IPS DF 6.9 (cell line): ENCODE measurements around the gene CHIC2.
A peak's percentile ranks its signal among the peaks of the same experiment; 100 is the strongest.
"Not testable (repeated sequence)": the region's sequence is repeated elsewhere in the genome, so short reads cannot be mapped to it uniquely, and the experiment has no call there.

Source experiments
- DNase-seq: peaks from one replicate; pipeline ENCODE4 v3.0.0-alpha.2; 2013; ENCODE audit warnings: low read depth, low spot score
- H3K27ac ChIP-seq: one replicate; pipeline ENCODE4 v1.5.1; 2013; ENCODE audit warnings: low read length, control low read depth
- H3K27me3 ChIP-seq: 2 replicates; pipeline ENCODE4 v1.6.1; 2013; ENCODE audit warnings: mild to moderate bottlenecking, low read length; ENCODE audit not compliant: control insufficient read depth, insufficient read depth
- H3K36me3 ChIP-seq: 2 replicates; pipeline ENCODE4 v1.6.1; 2013; ENCODE audit warnings: low read length; ENCODE audit not compliant: control insufficient read depth, insufficient read depth
- H3K4me1 ChIP-seq: 2 replicates; pipeline ENCODE4 v1.6.1; 2013; ENCODE audit warnings: low read length; ENCODE audit not compliant: control insufficient read depth, insufficient read depth
- H3K4me3 ChIP-seq: 2 replicates; pipeline ENCODE4 v1.5.1; 2013; ENCODE audit warnings: mild to moderate bottlenecking, low read length
- H3K9me3 ChIP-seq: 2 replicates; pipeline ENCODE4 v1.6.1; 2013; ENCODE audit warnings: low read length, inconsistent platforms; ENCODE audit not compliant: control insufficient read depth, insufficient read depth
- WGBS: extraction: QIAGEN DNeasy Blood & Tissue Kit; methylation state at CpG from one replicate; pipeline ENCODE4 v1.1.7; 2013; ENCODE audit warnings: mixed read lengths, missing lambda C conversion rate; ENCODE audit not compliant: insufficient read length, insufficient coverage; 5-methylcytosine and 5-hydroxymethylcytosine counted together

CHIC2 gene

DNA sequence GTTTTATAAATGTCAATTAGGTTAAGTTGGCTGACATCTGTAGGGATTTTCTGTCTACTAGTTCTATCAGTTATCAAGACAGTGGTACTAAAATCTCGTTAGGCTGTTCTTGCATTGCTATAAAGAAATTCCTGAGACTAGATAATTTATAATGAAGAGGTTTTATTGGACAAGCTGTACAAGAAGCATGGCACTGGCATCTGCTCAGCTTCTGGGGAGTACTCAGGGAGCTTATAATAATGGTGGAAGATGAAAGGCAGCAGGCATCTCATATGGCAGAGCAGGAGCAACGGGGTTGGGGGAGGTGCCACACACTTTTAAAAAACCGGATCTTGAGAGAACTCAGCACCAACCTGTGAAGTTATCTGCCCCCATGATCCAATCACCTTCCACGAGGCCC lies 28.2 kb downstream of the CHIC2 start:
- no peak for DNase-seq
- Histone ChIP-seq H3K4me1 (no peaks in the 10 kb centered on the region), H3K9me3 (no peaks in the 10 kb centered on the region), H3K36me3 (no peaks in the 10 kb centered on the region), H3K4me3 (no peak overlapping the region), H3K27ac (no peak overlapping the region), H3K27me3 (no peaks in the 10 kb centered on the region)
- no CpG with 5 or more reads among the region's 4 CpGs for WGBS

DNA sequence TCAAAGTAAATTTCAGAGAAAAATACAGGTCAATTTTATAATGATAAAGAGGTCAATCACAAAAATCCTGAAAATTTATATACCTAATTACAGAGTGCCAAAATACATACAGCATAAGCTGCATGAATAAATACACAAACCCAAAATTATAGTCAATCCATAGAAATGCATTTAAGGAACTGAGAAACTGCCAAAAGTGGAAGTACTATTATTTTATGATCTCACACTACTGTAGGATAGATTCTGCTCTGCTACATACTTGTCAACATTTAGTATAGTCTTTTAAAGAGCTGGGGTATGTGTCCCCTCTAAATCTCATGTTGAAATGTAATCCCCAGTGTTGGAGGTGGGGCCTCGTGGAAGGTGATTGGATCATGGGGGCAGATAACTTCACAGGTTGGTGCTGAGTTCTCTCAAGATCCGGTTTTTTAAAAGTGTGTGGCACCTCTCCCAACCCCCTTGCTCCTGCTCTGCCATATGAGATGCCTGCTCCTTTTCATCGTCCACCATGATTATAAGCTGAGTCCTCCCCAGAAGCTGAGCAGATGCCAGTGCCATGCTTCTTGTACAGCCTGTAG lies 31.8 kb downstream of the CHIC2 start:
- H3K9me3 ChIP-seq, result no peaks in the 10 kb centered on the region
- H3K27me3 ChIP-seq, result no peaks in the 10 kb centered on the region
- no peak for DNase-seq
- H3K27ac ChIP-seq, result no peak overlapping the region
- H3K36me3 ChIP-seq, result no peaks in the 10 kb centered on the region
- WGBS, result no CpG with 5 or more reads among the region's 3 CpGs
- no peak overlapping the region; the same call in 1 of the 2 replicates for H3K4me3 ChIP-seq
- H3K4me1 ChIP-seq, result no peaks in the 10 kb centered on the region

DNA sequence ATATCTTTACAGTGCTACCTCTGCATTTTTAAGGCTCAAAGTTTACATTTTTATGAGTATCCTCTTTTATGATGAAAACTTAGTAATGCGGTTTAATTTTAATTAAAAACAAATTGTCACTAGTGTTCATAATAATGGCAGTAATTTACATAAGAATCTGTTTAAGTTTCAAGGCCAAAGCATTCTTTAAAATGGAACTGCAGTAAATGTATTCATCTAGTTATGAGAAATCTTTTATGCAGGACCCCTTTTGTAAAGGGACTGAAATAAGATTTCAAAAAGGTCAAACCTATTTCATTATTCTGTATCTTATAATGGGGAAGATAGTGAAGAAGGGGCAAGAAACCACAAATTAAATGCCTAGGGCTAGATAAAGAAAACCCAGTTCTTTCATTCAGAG lies 37.1 kb downstream of the CHIC2 start:
- H3K27me3 ChIP-seq, result no peaks in the 10 kb centered on the region
- no peaks in the 10 kb centered on the region for H3K9me3 ChIP-seq
- H3K4me1 ChIP-seq, result 0 out of 2 replicates have a peak, but pooled peaks cover 2% of the 10 kb centered on the region
- no CpG with 5 or more reads among the region's 1 CpG for WGBS
- H3K4me3 ChIP-seq, result no peak overlapping the region
- no peak for DNase-seq
- no peak overlapping the region for H3K27ac ChIP-seq
- no peaks in the 10 kb centered on the region for H3K36me3 ChIP-seq

DNA sequence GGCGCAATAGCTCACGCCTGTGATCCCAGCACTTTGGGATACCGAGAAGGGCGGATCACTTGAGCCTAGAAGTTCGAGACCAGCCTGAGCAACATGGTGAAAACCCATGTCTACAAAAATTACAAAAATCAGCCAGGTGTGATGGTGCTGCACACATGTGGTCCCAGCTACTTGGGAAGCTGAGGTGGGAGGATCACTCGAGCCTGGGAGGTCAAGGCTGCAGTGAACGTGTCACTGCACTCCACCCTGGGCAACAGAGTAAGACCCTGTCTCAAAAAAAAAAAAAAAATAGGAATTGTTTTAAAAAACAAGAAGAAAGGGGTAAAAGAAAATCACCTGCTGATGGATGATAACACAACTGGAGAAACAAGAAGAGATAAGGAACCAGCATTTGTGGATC lies 38.8 kb downstream of the CHIC2 start:
- DNase-seq, result no peak
- H3K27me3 ChIP-seq, result no peaks in the 10 kb centered on the region
- no peaks in the 10 kb centered on the region for H3K9me3 ChIP-seq
- H3K4me3 ChIP-seq, result no peak overlapping the region
- H3K36me3 ChIP-seq, result no peaks in the 10 kb centered on the region
- no peak overlapping the region for H3K27ac ChIP-seq
- H3K4me1 ChIP-seq, result 0 out of 2 replicates have a peak, but pooled peaks cover 2% of the 10 kb centered on the region
- WGBS, result no CpG with 5 or more reads among the region's 7 CpGs

DNA sequence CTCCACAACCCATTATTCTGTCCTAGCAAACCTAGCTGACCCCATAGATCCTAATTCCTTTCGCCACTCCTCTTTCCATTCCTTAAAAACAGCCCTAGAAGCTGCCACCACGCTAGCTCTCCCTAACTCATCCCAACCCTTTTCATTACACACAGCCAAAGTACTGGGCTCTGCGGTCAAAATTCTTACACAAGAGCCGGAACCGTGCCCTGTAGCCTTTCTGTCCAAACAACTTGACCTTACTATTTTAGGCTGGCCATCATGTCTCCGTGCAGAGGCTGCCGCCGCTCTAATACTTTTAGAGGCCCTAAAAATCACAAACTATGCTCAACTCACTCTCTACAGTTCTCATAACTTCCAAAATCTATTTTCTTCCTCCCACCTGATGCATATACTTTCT lies 41.4 kb downstream of the CHIC2 start:
- not testable (repeated sequence) for H3K4me1 ChIP-seq, DNase-seq, H3K36me3 ChIP-seq, H3K27ac ChIP-seq, H3K27me3 ChIP-seq, H3K4me3 ChIP-seq, H3K9me3 ChIP-seq
- WGBS, result no CpG with 5 or more reads among the region's 8 CpGs

DNA sequence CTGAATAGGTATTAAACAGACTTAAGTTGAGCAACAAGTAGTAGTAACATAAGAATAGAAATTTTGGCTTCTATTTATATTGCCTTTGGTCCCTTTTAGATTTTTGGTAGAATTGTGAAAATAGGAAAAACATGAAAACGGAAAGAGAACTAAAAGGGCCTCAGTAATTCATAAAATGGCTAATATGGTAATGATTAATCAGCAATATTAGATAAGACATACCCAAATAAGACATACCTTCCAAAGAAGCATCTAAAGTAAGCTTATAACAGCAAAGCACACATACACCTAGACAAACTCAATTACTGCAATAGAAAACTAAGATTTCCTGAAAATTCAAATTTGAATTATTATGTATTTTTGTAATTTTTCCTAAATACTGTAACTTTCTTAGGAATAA lies 46.4 kb downstream of the CHIC2 start:
- Histone ChIP-seq H3K9me3 (no peaks in the 10 kb centered on the region; the same call in 1 of the 2 replicates), H3K4me1 (peaks cover 1% of the 10 kb centered on the region; the same call in 1 of the 2 replicates), H3K27me3 (no peaks in the 10 kb centered on the region), H3K4me3 (no peak overlapping the region), H3K27ac (no peak overlapping the region), H3K36me3 (no peaks in the 10 kb centered on the region)
- DNase-seq, result no peak
- WGBS, result no CpG with 5 or more reads among the region's 1 CpG

DNA sequence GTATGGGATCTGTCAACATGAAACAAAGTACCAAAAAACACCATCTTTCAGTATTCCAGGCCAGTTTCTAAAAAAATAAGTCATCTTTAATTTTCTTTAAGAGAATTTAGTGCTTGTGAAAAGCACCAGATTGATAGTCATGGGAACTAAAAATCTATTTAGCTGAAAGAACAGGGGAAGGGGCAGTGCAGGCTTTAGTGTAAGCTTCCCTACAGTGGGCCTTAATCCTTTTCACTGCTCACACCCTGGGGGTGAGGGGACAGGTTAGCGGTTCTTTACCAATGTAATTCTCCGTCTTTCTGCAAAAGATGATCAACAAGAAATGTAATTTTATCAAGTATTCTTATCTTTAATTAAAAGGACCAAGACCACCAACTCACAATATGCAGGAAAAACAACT lies 47.1 kb downstream of the CHIC2 start:
- no peaks in the 10 kb centered on the region; the same call in 1 of the 2 replicates for H3K9me3 ChIP-seq
- no peaks in the 10 kb centered on the region for H3K27me3 ChIP-seq
- no peak overlapping the region for H3K27ac ChIP-seq
- no peak overlapping the region for H3K4me3 ChIP-seq
- no peaks in the 10 kb centered on the region for H3K36me3 ChIP-seq
- no CpG with 5 or more reads among the region's 2 CpGs for WGBS
- H3K4me1 ChIP-seq, result peaks cover 1% of the 10 kb centered on the region; the same call in 1 of the 2 replicates
- DNase-seq, result no peak

DNA sequence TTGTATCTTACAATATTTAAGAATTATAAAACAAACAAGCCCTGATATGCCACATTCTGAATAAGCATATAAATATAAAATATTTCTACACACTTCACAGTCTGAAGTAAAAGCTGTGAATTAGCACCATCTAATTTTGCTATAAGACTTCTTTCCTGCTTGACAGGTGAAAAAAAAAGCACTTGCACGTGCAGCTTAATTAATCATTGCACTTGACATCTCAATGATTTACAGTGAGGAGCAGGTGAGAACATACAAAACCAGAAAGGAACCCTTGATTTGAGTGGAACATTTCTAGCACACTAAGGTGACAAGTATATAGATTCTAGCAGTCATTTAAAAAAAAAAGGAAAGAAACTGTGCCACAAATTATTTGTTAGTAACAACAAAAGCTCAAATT lies 47.9 kb downstream of the CHIC2 start:
- WGBS, result no CpG with 5 or more reads among the region's 1 CpG
- Histone ChIP-seq H3K36me3 (no peaks in the 10 kb centered on the region), H3K27me3 (no peaks in the 10 kb centered on the region), H3K4me3 (no peak overlapping the region), H3K9me3 (no peaks in the 10 kb centered on the region; the same call in 1 of the 2 replicates), H3K4me1 (peaks cover 1% of the 10 kb centered on the region; the same call in 1 of the 2 replicates), H3K27ac (no peak overlapping the region)
- no peak for DNase-seq

DNA sequence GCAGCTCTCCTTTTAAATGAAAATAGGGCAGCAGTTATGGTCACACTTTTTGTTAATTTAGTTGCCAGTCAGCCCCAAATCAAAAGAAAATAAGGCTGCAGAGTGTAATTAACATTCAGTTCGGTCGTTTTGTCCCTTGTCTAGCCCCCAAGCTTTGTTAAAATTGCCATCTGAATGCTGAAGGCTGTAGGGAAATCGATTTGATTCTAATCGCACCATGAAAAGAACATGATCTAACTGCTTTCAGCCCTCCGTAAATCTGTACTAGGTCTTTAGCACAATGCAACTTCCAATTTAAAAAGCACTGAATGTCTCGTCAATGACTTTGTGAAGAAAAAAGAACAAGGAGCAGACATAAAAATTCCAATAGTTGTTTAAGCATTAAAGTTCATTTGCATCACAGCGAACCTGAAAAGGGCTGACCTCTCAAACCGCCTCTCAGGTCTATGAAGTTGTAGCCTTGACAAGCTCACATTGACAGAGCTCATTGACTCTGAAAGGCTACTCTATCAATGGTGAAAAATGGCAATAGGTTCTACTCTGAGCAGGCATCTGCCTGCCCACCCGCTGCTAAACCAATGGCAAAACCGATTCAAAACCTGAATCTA lies 48.9 kb downstream of the CHIC2 start:
- H3K4me1 ChIP-seq, result peaks cover 1% of the 10 kb centered on the region; the same call in 1 of the 2 replicates
- H3K9me3 ChIP-seq, result no peaks in the 10 kb centered on the region; the same call in 1 of the 2 replicates
- no peak overlapping the region for H3K4me3 ChIP-seq
- WGBS, result no CpG with 5 or more reads among the region's 10 CpGs
- H3K27me3 ChIP-seq, result no peaks in the 10 kb centered on the region
- H3K36me3 ChIP-seq, result no peaks in the 10 kb centered on the region
- DNase-seq, result peak; percentile 41
- no peak overlapping the region for H3K27ac ChIP-seq

DNA sequence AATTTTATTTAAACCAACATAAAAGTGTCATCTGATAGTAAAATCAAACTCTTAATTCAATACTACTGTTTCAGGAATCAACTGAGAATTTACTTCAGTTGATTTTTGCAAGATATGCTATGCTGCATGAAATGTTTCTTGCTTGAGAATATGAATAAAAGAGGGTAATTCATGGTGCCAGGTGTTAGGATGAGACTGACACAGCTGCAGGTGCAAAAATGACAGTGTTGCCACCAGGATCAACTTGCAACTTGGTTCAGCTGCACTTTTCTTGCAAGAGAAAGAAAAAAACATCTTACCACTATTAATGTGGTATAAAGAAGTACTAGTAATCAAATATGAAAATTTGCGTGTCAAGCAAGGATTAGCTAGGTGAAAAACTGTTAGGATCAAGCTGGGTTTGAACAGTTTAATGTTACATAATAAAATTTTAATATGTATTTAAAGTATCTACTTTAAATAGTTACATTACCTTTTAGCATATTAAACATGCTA lies 49.7 kb downstream of the CHIC2 start:
- Histone ChIP-seq H3K27ac (no peak overlapping the region), H3K4me1 (peaks cover 1% of the 10 kb centered on the region; the same call in 1 of the 2 replicates), H3K27me3 (no peaks in the 10 kb centered on the region), H3K36me3 (no peaks in the 10 kb centered on the region), H3K4me3 (no peak overlapping the region), H3K9me3 (no peaks in the 10 kb centered on the region)
- WGBS, result no CpG with 5 or more reads among the region's 1 CpG
- DNase-seq, result no peak

DNA sequence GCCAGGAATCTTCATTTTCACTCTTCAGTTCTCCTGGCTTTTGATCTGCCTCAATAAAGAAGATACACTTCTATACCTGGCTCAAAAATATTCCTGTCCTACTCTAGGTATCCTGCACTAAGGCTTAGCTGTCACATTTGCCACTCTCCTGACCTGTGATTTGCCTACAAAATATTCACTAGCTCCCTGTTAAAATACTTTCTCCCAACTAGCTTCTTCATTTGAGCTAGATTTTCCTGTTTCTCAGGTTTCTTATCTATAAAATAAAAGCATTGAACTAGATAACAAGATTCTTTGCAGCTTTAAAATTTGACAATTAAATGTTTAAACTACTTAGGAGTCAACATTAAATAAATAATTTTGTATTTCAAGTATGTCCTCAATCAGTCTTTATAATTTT lies 53.2 kb downstream of the CHIC2 start:
- H3K9me3 ChIP-seq, result no peaks in the 10 kb centered on the region
- H3K36me3 ChIP-seq, result no peaks in the 10 kb centered on the region
- peaks cover 1% of the 10 kb centered on the region; the same call in 1 of the 2 replicates for H3K4me1 ChIP-seq
- no peaks in the 10 kb centered on the region for H3K27me3 ChIP-seq
- H3K4me3 ChIP-seq, result no peak overlapping the region
- H3K27ac ChIP-seq, result no peak overlapping the region
- no peak for DNase-seq
